GM23248 (cell line): ENCODE measurements around the gene WDPCP.

Experiments used
- EZH2 ChIP-seq: fragments of 200-600 bp; sonication (generic); IDR thresholded peaks from 2 replicates; pipeline ENCODE4 v1.6.1; 2018; ENCODE audit warnings: antibody characterized with exemption, mild to moderate bottlenecking; ENCODE audit not compliant: insufficient read depth, poor library complexity, severe bottlenecking
- EZH2phosphoT487 ChIP-seq: fragments of 200-600 bp; sonication (generic); IDR thresholded peaks from 2 replicates; pipeline ENCODE4 v1.6.1; 2018; ENCODE audit warnings: antibody characterized with exemption, moderate library complexity, mild to moderate bottlenecking, low read depth; ENCODE audit not compliant: insufficient read depth

DNA sequence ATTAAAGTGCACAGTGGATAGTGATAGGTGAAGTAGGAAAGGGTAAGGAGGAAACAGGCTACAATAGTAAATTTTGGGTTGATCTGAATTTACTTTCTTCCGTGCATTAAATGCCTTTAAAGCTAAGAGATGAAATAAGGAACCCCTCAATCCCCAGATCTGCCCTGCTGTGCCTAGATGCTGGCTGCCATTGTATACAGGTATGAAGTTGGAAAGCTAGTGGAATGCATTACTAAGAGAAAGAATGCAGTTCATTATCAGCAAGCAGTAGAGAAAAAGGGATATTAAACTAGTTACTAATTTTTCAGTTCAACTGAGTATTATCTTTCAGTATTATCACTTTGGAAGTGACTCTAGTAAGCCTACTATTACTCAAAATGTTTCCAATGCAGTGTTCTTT lies 93.3 kb downstream of the WDPCP start:
- TF ChIP-seq EZH2 (no peak), EZH2phosphoT487 (no peak)
